ENCODE data around the gene CLPX. TPM values are rescaled to one million over a fixed set of nuclear protein-coding genes. Genes with fewer than 3 reads are reported as not detected.
"Not testable (repeated sequence)": the region's sequence is repeated elsewhere in the genome, so short reads cannot be mapped to it uniquely, and the experiment has no call there.

The CLPX gene
- total RNA-seq, 1 experiment from 2014 or later: 43.3 TPM

DNA sequence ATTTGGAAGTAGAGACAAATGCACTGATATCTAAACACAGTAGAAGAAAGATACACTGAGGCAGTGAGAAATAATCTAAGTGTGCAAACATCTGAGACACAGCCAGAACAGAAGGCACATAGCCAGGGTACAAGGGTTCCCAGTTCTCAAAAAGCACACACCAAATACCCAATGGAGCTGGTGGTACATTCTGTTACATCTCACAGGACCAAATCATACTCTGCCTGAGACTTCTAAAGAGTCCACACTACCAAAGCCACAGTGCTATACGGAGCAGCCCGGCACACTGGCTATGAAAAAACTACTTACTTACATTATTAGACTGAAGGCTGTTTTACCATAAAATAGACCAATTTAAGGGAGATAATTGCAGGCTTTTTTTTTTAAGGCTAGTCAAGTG is 19.3 kb downstream of the CLPX start:
- DNase-seq: no peak
- H3K27me3 ChIP-seq: no peaks in the 10 kb centered on the region
- no peaks in the 10 kb centered on the region; the same call in 1 of the 2 replicates for H3K9me3 ChIP-seq (replicated peaks)
- no peaks in the 10 kb centered on the region for H3K4me1 ChIP-seq
- H3K27ac ChIP-seq: no peak overlapping the region
- peaks cover 48% of the 10 kb centered on the region for H3K36me3 ChIP-seq
- no peak overlapping the region for H3K4me3 ChIP-seq

DNA sequence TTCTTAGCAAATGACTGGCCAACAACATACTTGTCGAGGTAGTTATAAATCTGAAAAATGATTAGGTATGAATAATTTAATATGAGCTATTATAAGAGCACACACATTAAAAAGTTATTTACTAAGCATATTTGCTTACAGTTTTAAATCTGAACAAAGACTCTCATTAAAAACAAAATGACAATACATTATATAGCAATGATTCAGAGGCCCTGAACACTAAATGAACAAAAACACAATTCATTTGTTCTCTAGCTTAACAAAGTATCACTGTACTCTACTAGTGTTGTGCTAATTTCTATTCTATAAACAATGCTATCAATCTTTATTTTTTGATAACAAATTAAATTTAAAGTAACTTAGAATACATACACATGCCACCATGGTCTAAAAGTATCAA is 21.0 kb downstream of the CLPX start:
- Histone ChIP-seq H3K27ac (no peak overlapping the region), H3K36me3 (peaks cover 36% of the 10 kb centered on the region), H3K27me3 (no peaks in the 10 kb centered on the region), H3K4me1 (no peaks in the 10 kb centered on the region), H3K4me3 (no peak overlapping the region), H3K9me3 (replicated peaks) (no peaks in the 10 kb centered on the region; the same call in 1 of the 2 replicates)
- no peak for DNase-seq

DNA sequence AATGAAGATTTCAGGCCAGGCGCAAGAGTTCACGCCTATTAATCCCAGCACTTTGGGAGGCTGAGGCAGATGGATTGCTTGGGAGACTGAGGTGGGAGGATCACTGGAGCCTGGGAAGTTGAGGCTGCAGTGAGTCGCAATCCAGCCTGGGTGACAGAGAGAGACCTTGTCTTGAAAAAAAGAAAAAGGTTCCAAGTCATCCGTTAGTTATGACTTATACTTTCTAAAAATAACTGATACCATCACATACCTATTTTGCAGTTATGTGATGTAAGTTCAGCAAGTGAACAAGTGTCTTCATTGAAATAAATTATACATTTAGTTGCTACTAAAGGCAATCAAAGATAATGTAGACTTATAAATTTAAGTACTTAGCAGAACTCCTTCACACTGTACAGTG is 22.1 kb downstream of the CLPX start:
- no peaks in the 10 kb centered on the region for H3K27me3 ChIP-seq
- H3K27ac ChIP-seq: no peak overlapping the region
- DNase-seq: no peak
- H3K4me1 ChIP-seq: no peaks in the 10 kb centered on the region
- peaks cover 44% of the 10 kb centered on the region for H3K36me3 ChIP-seq
- no peak overlapping the region for H3K4me3 ChIP-seq
- H3K9me3 ChIP-seq (replicated peaks): no peaks in the 10 kb centered on the region; the same call in 1 of the 2 replicates

DNA sequence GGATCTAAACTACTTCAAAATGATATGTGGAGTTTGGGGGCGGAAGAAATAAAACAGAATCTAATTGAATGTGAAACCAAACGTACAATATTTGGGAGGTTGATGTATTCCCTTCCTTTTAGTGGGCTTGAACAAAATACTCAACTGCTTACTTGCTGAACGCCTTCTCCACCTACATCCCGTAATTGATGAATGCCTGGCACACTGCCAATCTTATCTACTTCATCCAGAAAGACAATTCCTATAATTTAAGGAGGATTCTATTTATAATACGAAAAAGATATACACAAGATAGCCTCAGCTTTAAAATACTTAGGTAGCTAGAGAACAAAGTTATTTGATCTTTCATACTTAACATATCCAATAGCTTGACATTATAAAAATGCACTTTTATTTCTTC is 28.4 kb downstream of the CLPX start:
- Histone ChIP-seq H3K27me3 (no peaks in the 10 kb centered on the region), H3K4me1 (no peaks in the 10 kb centered on the region), H3K36me3 (peaks cover 66% of the 10 kb centered on the region), H3K27ac (no peak overlapping the region), H3K9me3 (replicated peaks) (no peaks in the 10 kb centered on the region), H3K4me3 (no peak overlapping the region)
- DNase-seq: no peak

DNA sequence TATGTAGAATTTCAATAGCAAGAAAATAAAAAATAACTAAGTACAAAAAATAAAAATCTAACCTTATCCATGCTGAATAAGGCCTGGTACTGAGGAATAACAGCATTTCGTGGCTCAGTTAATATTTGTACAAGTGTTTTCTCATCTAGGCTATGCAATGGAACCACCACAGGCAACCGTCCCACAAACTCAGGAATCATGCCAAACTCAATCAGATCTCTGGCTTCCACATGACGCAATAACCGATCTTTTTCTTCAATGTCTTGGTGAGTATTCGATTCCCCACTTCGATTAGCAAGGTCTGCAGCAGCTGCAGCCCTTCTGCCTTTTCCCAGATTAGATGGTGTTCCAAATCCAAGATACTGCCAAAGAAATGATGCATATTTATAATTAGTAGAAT is 30.4 kb downstream of the CLPX start:
- H3K27me3 ChIP-seq: no peaks in the 10 kb centered on the region
- H3K36me3 ChIP-seq: peaks cover 75% of the 10 kb centered on the region
- no peaks in the 10 kb centered on the region for H3K4me1 ChIP-seq
- no peak overlapping the region for H3K4me3 ChIP-seq
- H3K9me3 ChIP-seq (replicated peaks): no peaks in the 10 kb centered on the region
- H3K27ac ChIP-seq: no peak overlapping the region
- no peak for DNase-seq

DNA sequence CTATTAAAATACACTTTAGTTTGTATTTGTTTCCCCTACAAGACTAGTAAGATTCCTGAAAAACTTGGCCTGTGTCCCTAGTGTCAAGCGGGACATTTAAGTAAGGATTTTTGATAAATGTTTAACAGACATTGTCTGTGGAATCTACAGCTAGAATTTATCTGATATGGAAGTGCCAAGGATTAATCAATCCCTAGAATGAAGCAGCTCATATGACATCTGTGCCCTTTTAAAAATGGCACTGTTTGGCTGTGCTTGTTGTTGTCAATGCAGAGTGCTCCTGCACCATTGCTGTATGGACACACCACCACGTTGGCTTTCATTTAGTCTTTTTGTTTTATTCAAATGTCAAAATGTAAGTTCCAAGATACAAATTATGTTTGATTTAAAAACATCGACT is 37.2 kb downstream of the CLPX start:
- DNase-seq: no peak
- peaks cover 41% of the 10 kb centered on the region for H3K36me3 ChIP-seq
- no peaks in the 10 kb centered on the region for H3K27me3 ChIP-seq
- peaks cover 9% of the 10 kb centered on the region for H3K4me1 ChIP-seq
- H3K9me3 ChIP-seq (replicated peaks): no peaks in the 10 kb centered on the region
- H3K27ac ChIP-seq: no peak overlapping the region
- no peak overlapping the region for H3K4me3 ChIP-seq

DNA sequence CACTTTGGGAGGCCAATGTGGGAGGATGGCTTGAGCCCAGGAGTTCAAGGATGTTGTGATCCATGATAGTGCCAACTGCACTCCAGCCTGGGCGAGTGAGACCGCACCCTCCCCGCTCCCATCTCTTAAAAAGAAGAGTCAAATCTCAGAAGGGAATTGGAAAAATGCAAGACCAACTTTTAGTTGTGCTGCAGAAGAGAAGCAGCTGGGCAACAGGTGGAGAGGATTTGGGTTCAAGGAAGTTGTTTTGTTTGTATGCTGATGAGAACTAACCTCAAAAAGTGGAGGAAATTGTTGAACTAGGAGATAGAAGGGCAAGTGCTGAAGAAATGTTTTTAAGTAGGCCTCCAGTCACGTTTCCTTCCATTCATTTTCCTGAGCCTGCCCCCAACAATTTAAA is 38.7 kb downstream of the CLPX start:
- DNase-seq: peak; percentile 16 to 35
- H3K27ac ChIP-seq: no peak overlapping the region
- H3K27me3 ChIP-seq: no peaks in the 10 kb centered on the region
- no peaks in the 10 kb centered on the region for H3K9me3 ChIP-seq (replicated peaks)
- no peak overlapping the region for H3K4me3 ChIP-seq
- H3K36me3 ChIP-seq: peaks cover 28% of the 10 kb centered on the region
- H3K4me1 ChIP-seq: peaks cover 9% of the 10 kb centered on the region

DNA sequence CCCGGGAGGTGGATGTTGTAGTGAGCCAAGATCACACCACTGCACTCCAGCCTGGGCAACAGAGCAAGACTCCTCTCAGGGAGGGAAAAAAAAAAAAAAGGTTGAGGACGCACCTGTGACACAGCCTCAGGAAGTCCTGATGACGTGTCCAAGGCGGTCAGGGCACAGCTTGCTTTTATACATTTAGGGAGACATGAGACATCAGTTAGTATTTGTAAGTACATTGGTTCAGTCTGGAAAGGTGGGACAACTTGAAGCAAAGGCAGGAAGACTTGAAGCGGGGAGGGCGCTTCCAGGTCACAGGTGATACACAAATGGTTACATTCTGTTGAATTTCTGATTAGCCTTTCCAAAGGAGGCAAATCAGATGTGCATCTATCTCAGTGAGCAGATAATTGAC is 46.5 kb downstream of the CLPX start:
- not testable (repeated sequence) for H3K27ac ChIP-seq; H3K4me3 ChIP-seq; DNase-seq; H3K9me3 ChIP-seq (replicated peaks); H3K36me3 ChIP-seq; H3K27me3 ChIP-seq; H3K4me1 ChIP-seq

DNA sequence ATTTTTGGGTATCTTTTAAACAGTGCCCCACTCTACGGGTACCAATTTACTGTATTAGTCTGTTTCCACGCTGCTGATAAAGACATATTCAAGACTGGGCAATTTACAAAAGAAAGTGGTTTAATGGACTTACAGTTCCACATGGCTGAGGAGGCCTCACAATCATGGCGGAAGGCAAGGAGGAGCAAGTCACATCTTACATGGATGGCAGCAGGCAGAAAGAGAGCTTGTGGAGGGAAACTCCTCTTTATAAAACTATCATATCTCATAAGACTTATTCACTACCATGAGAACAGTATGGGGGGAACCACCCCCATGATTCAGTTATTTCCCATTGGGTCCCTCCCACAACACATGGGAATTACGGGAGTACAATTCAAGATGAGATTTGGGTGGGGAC is 47.2 kb downstream of the CLPX start:
- DNase-seq; H3K27ac ChIP-seq; H3K36me3 ChIP-seq; H3K4me1 ChIP-seq; H3K4me3 ChIP-seq; H3K27me3 ChIP-seq; H3K9me3 ChIP-seq (replicated peaks): not testable (repeated sequence)

DNA sequence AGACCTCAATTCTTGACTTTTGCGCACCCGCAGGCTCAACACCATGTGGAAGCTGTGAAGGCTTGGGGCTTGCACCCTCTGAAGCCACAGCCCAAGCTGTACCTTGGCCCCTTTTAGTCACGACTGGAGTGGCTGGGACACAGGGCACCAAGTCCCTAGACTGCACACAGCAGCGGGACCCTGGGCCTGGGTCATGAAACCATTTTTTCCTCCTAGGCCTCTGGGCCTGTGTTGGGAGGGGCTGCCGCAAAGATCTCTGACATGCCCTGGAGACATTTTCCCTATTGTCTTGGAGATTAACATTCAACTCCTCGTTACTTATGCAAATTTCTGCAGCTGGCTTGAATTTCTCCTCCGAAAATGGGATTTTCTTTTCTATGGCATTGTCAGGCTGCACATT is 48.1 kb downstream of the CLPX start:
- not testable (repeated sequence) for H3K27me3 ChIP-seq

DNA sequence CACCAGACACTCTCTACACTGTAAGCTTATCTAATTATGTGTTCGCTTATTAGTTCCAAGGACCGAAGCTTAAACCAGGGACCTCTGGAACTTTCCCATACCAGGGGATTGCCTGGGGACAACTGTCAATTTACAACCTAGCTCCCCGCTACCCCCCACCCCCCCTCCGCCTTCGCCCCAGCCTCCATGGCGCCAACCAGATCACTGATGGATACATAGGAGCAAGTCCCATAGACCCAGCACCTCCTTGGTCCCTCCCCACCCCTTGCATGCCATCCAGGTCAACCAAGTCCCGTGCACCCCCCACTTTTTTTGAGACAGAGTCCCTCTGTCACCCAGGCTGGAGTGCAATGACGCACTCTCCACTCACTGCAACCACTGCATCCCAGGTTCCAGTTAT is 50.6 kb downstream of the CLPX start:
- H3K27ac ChIP-seq: no peak overlapping the region
- peaks cover 4% of the 10 kb centered on the region; the same call in 1 of the 2 replicates for H3K9me3 ChIP-seq (replicated peaks)
- no peaks in the 10 kb centered on the region for H3K36me3 ChIP-seq
- no peaks in the 10 kb centered on the region for H3K27me3 ChIP-seq
- no peak for DNase-seq
- H3K4me3 ChIP-seq: no peak overlapping the region
- no peaks in the 10 kb centered on the region for H3K4me1 ChIP-seq

More for the DNA sequence above, 48.1 kb downstream of the CLPX start:
- H3K4me3 ChIP-seq; H3K27ac ChIP-seq; H3K4me1 ChIP-seq; DNase-seq; H3K36me3 ChIP-seq; H3K9me3 ChIP-seq (replicated peaks): not testable (repeated sequence)

DNA sequence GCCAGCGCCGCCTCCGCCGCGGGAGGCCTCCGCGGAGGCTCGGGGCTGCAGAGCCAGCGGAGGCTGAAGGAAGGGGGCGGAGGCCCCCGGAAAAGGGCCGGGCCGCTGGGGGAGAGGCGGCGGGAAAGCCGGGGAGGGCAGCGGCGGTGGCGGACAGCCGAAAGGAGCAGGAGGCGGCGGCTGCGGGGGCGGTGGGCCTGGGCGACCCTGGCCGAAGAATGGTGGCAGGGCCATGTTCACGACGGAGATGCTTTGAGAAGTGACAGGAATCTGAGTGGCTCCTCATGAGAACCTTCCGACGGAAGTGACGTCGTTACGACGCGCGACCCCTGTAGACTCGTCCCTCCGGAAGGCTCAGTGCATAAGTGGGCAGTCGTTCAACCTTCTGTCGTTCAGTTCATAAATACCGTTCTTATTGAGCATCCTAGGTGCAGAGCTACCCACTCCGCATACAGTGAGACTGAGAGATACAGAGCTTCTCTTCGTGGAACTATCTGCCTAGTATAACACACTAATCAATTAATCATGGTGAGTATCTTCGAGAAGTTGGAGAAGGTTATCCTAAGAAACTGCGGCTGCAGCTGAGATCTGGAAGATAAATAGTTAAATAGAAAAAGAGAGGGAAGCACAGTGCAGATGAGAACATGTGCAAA is 51.5 kb downstream of the CLPX start, which contains the start of gene PDCD7:
Gene PDCD7 (minus strand): TSS at position 261 of the 653 bp plus-strand sequence. CDS start 27 bp downstream, at position 234.
- H3K9me3 ChIP-seq (replicated peaks): peaks cover 4% of the 10 kb centered on the region; the same call in 1 of the 2 replicates
- no peaks in the 10 kb centered on the region for H3K36me3 ChIP-seq
- H3K27me3 ChIP-seq: no peaks in the 10 kb centered on the region
- H3K4me1 ChIP-seq: no peaks in the 10 kb centered on the region
- peak within 1 kb of the TSS; percentile 91 for H3K4me3 ChIP-seq
- peak; percentile 87 to 92 for DNase-seq
- H3K27ac ChIP-seq: peak within 1 kb of the TSS; percentile 59; the same call in 1 of the 2 replicates

DNA sequence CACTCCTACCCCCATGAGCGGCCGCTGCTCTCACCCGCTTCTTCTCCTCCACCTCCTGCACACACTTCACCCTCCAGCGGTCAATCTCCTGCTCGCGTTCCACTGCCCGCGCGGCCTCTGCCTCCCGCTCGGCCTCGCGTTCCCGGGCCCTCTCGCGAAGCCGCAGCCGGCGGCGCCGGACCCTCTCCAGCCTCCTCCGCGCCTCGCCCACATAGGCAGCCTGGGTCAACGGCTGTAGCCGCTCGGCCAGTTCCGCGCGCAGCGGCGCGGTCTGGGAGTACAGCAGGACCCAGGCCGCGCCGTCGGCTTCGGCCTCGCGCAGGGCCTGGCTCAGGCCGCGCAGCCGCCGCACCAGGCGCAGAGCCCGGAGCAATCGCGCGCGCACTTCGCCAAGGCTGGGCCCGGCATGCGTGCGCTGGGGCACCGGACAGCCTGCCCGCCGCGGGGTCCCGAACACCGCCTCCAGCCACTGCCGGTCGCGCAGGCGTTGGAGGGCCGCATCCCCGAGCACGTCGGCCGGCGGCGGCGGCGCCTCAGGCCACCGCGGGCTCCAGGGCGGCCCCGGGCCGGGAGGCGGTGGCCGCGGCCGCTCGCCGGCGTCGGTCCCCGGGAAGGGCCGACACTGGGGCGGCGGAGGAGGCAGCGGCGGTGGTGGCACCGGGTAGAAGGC is 52.1 kb downstream of the CLPX start:
- peak; percentile 45 to 53 for DNase-seq
- Histone ChIP-seq H3K36me3 (peaks cover 4% of the 10 kb centered on the region), H3K4me1 (no peaks in the 10 kb centered on the region), H3K4me3 (peak overlapping the region; percentile 91), H3K9me3 (replicated peaks) (peaks cover 4% of the 10 kb centered on the region; the same call in 1 of the 2 replicates), H3K27me3 (no peaks in the 10 kb centered on the region), H3K27ac (peak overlapping the region; percentile 59; the same call in 1 of the 2 replicates)

DNA sequence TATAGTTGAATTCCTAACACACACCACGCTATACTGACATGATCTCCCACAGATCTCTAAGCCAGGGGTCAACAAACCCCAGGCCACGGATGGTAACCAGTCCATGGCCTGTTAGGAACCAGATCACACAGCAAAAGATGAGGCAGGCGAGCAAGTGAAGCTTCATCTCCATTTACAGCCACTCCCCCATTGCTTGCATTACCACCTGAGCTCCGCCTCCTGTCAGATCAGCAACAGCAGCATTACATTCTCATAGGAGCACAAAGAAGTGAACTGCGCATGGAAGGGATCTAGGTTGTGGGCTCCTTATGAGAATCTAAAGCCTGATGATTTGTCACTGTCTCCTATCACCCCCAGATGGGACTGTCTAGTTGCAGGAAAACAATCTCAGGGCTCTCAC is 54.2 kb downstream of the CLPX start:
- Histone ChIP-seq H3K4me1 (no peaks in the 10 kb centered on the region), H3K27me3 (no peaks in the 10 kb centered on the region), H3K4me3 (no peak overlapping the region), H3K27ac (no peak overlapping the region), H3K36me3 (peaks cover 21% of the 10 kb centered on the region), H3K9me3 (replicated peaks) (no peaks in the 10 kb centered on the region)
- DNase-seq: no peak

DNA sequence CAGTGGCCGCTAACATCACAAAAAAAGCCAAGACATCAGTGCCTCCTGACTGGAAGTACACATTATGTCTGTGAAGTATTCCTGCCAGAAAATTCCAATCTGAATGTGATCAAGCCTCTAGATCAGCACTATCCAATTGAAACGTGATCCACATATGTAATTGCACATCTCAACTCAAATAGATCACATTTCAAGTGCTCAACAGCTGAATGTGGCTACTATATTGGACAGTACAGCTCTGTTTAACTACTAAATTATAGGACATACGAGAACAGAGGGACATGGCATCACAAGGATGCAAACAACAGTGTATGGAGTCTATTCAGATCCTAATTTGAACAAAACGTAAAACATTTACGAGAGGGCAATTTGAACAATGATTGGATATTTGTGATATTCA is 69.6 kb downstream of the CLPX start:
- peaks cover 31% of the 10 kb centered on the region for H3K4me1 ChIP-seq
- no peaks in the 10 kb centered on the region for H3K27me3 ChIP-seq
- H3K27ac ChIP-seq: peak overlapping the region; percentile 42
- no peaks in the 10 kb centered on the region for H3K9me3 ChIP-seq (replicated peaks)
- no peak overlapping the region for H3K4me3 ChIP-seq
- peaks cover 30% of the 10 kb centered on the region for H3K36me3 ChIP-seq
- DNase-seq: peak; percentile 22 to 76

All from SJCRH30 (cell line).